HepG2 (cell line): ENCODE results near the gene TSSK6. TPM values are rescaled to one million over a fixed set of nuclear protein-coding genes. Genes with fewer than 3 reads are reported as not detected.

Source experiments
- ARID5B ChIP-seq: IDR thresholded peaks from 2 replicates; pipeline ENCODE4 v1.4.0; 2020; ENCODE audit warnings: mild to moderate bottlenecking, missing genetic modification reagents
- GABPB1 ChIP-seq: IDR thresholded peaks from 2 replicates; pipeline ENCODE4 v1.6.1; 2016; ENCODE audit warnings: mild to moderate bottlenecking, missing genetic modification reagents, moderate library complexity, missing compliant biosample characterization
- JUN ChIP-seq: sonication (generic); formaldehyde crosslinking; IDR thresholded peaks from 2 replicates; pipeline ENCODE4 v1.4.0; 2020; ENCODE audit warnings: mild to moderate bottlenecking, missing genetic modification reagents
- KDM1A ChIP-seq: IDR thresholded peaks from 2 replicates; pipeline ENCODE4 v1.6.1; 2016; ENCODE audit warnings: missing compliant biosample characterization
- MLXIP ChIP-seq: sonication (generic); formaldehyde crosslinking; IDR thresholded peaks from 2 replicates; pipeline ENCODE4 v1.9.0; 2021; ENCODE audit warnings: missing genetic modification reagents, borderline replicate concordance
- NFYC ChIP-seq: IDR thresholded peaks from 2 replicates; pipeline ENCODE4 v1.6.1; 2016; ENCODE audit warnings: missing genetic modification reagents, missing compliant biosample characterization
- SRSF1 ChIP-seq: fragments of 200-400 bp; formaldehyde crosslinking; optimal IDR thresholded peaks from 2 replicates; pipeline ENCODE3; 2017; ENCODE audit warnings: mild to moderate bottlenecking, low read depth, low read length, moderate library complexity
- SSRP1 ChIP-seq: IDR thresholded peaks from 2 replicates; pipeline ENCODE4 v1.6.1; 2016; ENCODE audit warnings: control low read depth
- TARDBP ChIP-seq: sonication (generic); formaldehyde crosslinking; IDR thresholded peaks from 2 replicates; pipeline ENCODE4 v1.8.0; 2022; ENCODE audit warnings: mild to moderate bottlenecking, missing genetic modification reagents
- XRCC5 ChIP-seq: fragments of 200-400 bp; formaldehyde crosslinking; optimal IDR thresholded peaks from 2 replicates; pipeline ENCODE3; 2017; ENCODE audit warnings: mild to moderate bottlenecking, low read length
- ZBED4 ChIP-seq: sonication (generic); formaldehyde crosslinking; IDR thresholded peaks from 2 replicates; pipeline ENCODE4 v1.4.0; 2020; ENCODE audit warnings: missing genetic modification reagents, borderline replicate concordance
- ZBTB10 ChIP-seq: sonication (generic); formaldehyde crosslinking; IDR thresholded peaks from 2 replicates; pipeline ENCODE4 v1.4.0; 2020; ENCODE audit warnings: missing genetic modification reagents, borderline replicate concordance
- ZNF44 ChIP-seq: sonication (generic); formaldehyde crosslinking; IDR thresholded peaks from 2 replicates; pipeline ENCODE4 v1.5.1; 2020; ENCODE audit warnings: mild to moderate bottlenecking, missing genetic modification reagents
- ZNF549 ChIP-seq: sonication (generic); formaldehyde crosslinking; IDR thresholded peaks from 2 replicates; pipeline ENCODE4 v1.5.0; 2020; ENCODE audit warnings: missing genetic modification reagents
- ZNF580 ChIP-seq: IDR thresholded peaks from 2 replicates; pipeline ENCODE4 v1.6.1; 2016; ENCODE audit warnings: low read depth, borderline replicate concordance
- polyA plus RNA-seq, 8 experiments: library from polyadenylated mRNA; depleted of rRNA in 3 of 8; stranded (reverse) in 7 of 8; unstranded in 1 of 8; fragments of >200 nt; fragmentation: Illumina TruSeq in 4 of 8; extraction: Trizol in 4 of 8; gene quantifications; 2 replicates each; pipeline versions ENCODE4 v1.2.1 to v1.2.3, GENCODE V29; 2011 to 2016; ENCODE audit warnings: low read depth in 4 of 8, missing spikeins in 1 of 8, mixed read lengths in 1 of 8; ENCODE audit not compliant: insufficient read depth in 1 of 8
- total RNA-seq, 5 experiments: library from RNA; depleted of rRNA; stranded (reverse); fragments of >200 nt; fragmentation: Illumina TruSeq; extraction: Trizol; gene quantifications; 2 replicates each; pipeline ENCODE4 v1.2.3, GENCODE V29; 2016; ENCODE audit warnings: low read depth in 1 of 5

Gene TSSK6
- total and polyA plus RNA-seq, 2 of the 13 experiments (the other 11 are each of a cell fraction or from before 2014, with no cell fraction given): 0.71 to 1.2 TPM

- TF ChIP-seq ZBED4 (CRISPR knock-in tag): 0 out of 2 replicates have a peak, but pooled peaks have one; percentile 50
- TF ChIP-seq GABPB1 (CRISPR knock-in tag): peak; percentile 48; the same call in 1 of the 2 replicates
- TF ChIP-seq SSRP1 (CRISPR knock-in tag): peak; percentile 35; the same call in 1 of the 2 replicates
- peak; percentile 87 for TF ChIP-seq XRCC5
- no peak for TF ChIP-seq ZBTB10
- no peak for TF ChIP-seq ZNF549 (CRISPR knock-in tag)
- no peak for TF ChIP-seq SRSF1
- TF ChIP-seq ZNF44 (CRISPR knock-in tag): no peak
- TF ChIP-seq NFYC (CRISPR knock-in tag): no peak
- TF ChIP-seq JUN (CRISPR knock-in tag): no peak
- TF ChIP-seq ARID5B (CRISPR knock-in tag): no peak
- TF ChIP-seq KDM1A (CRISPR knock-in tag): no peak
- TF ChIP-seq MLXIP (CRISPR knock-in tag): no peak
- TF ChIP-seq TARDBP (CRISPR knock-in tag): no peak
- no peak for TF ChIP-seq ZNF580 (CRISPR knock-in tag)
These were observed 16.8 kb upstream of the TSSK6 start (continued) for GRCh38 chr19:19531951-19532805.
